Suprapubic skin (tissue), 4 donors: ENCODE measurements around the gene PALMD.

ENCODE experiments used
- EP300 ChIP-seq: sonication (generic); formaldehyde crosslinking; IDR thresholded peaks from one replicate; pipeline ENCODE4 v1.6.1; 2017; ENCODE audit warnings: antibody characterized with exemption
- POLR2A ChIP-seq, 2 donors: fragments of 450-650 bp; IDR thresholded peaks; one replicate each; pipeline ENCODE4 v1.6.1; 2017; ENCODE audit warnings: antibody characterized with exemption in 2 of 2, mild to moderate bottlenecking in 2 of 2, moderate library complexity in 2 of 2
- POLR2AphosphoS5 ChIP-seq, 3 donors: sonication (generic); formaldehyde crosslinking; IDR thresholded peaks; one replicate each; pipeline ENCODE4 v1.6.1; 2017; ENCODE audit warnings: antibody characterized with exemption in 3 of 3
- TF ChIP-seq, protein P1 (sequence below), 2 donors: fragments of 200-600 bp in 1 of 2; fragments of 450-650 bp in 1 of 2; sonication (generic) in 1 of 2; IDR thresholded peaks; one replicate each; pipeline ENCODE4 v1.5.1; 2016 to 2019; ENCODE audit warnings: antibody characterized with exemption in 2 of 2, mild to moderate bottlenecking in 1 of 2, moderate library complexity in 1 of 2

DNA sequence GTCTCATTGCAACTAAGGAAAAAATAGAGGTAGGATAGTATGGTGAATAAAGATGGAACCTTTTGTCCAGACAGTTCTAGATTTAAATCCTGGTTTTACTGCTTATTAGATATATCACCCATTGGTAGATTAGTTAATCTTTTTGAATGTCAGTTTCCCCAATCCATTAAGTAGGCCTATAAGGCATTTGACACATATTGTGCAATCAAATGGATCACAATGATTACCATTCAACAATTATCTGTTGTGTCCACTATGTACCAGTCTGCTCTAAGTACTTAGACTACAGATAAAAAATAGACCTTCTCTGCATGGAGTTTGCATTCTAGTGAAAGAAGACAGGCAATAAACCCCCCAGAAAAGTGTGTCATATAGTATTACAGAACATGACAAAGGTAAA lies 6.0 kb upstream of the PALMD start:
- TF ChIP-seq, protein P1, sequence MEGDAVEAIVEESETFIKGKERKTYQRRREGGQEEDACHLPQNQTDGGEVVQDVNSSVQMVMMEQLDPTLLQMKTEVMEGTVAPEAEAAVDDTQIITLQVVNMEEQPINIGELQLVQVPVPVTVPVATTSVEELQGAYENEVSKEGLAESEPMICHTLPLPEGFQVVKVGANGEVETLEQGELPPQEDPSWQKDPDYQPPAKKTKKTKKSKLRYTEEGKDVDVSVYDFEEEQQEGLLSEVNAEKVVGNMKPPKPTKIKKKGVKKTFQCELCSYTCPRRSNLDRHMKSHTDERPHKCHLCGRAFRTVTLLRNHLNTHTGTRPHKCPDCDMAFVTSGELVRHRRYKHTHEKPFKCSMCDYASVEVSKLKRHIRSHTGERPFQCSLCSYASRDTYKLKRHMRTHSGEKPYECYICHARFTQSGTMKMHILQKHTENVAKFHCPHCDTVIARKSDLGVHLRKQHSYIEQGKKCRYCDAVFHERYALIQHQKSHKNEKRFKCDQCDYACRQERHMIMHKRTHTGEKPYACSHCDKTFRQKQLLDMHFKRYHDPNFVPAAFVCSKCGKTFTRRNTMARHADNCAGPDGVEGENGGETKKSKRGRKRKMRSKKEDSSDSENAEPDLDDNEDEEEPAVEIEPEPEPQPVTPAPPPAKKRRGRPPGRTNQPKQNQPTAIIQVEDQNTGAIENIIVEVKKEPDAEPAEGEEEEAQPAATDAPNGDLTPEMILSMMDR (IDR thresholded peaks at IDR 0.05), result no peak
- TF ChIP-seq EP300, result no peak
- no peak for TF ChIP-seq POLR2A (IDR thresholded peaks at IDR 0.05)
- TF ChIP-seq POLR2AphosphoS5 (IDR thresholded peaks at IDR 0.05), result no peak
